Panc1 (cell line): ENCODE results near the gene CNTLN. TPM values are rescaled to one million over a fixed set of nuclear protein-coding genes. Genes with fewer than 3 reads are reported as not detected.

ENCODE experiments used
- ATAC-seq: fragments of 200-7000 bp; cut with Tn5 transposase; 2 replicates; pipeline ENCODE4 v1.9.1; 2020; ENCODE audit warnings: mild to moderate bottlenecking, moderate library complexity
- BruUV-seq: library from RNA; stranded (reverse); fragments of 400-500 nt; replicated peaks from 2 replicates; lab custom pipeline; 2021; lab: Mats Ljungman, UMichigan
- CTCF ChIA-PET: fragments of 300-600 bp; sonication (Branson Sonifier 250); formaldehyde crosslinking; loops from one replicate; lab custom pipeline; 2022; ENCODE audit warnings: antibody characterized with exemption; lab: Charles Lee
- POLR2A ChIA-PET: fragments of 300-600 bp; sonication (Branson Sonifier 250); formaldehyde crosslinking; loops from one replicate; lab custom pipeline; 2022; ENCODE audit warnings: antibody characterized with exemption; lab: Charles Lee
- DNase-seq: peaks from one replicate; pipeline ENCODE4 v3.0.0-alpha.2; 2010; ENCODE audit warnings: low read depth, low spot score
- H3K27ac ChIP-seq: 2 replicates; pipeline ENCODE4 v1.5.1; 2011; ENCODE audit warnings: mild to moderate bottlenecking, low read length, inconsistent platforms
- H3K27me3 ChIP-seq: fragments of 200-500 bp; sonication (Bioruptor generic); 2 replicates; pipeline ENCODE4 v1.6.0; 2014; ENCODE audit warnings: low read length, inconsistent platforms; ENCODE audit not compliant: control insufficient read depth, insufficient read depth
- H3K36me3 ChIP-seq: fragments of 200-500 bp; sonication (Bioruptor generic); 2 replicates; pipeline ENCODE4 v1.5.1; 2014; ENCODE audit warnings: inconsistent platforms, mild to moderate bottlenecking, low read length, moderate library complexity; ENCODE audit not compliant: control insufficient read depth, insufficient read depth
- H3K4me1 ChIP-seq: 2 replicates; pipeline ENCODE4 v1.5.1; 2011; ENCODE audit warnings: inconsistent platforms, mild to moderate bottlenecking, low read length, moderate library complexity; ENCODE audit not compliant: control insufficient read depth, insufficient read depth
- H3K4me3 ChIP-seq, 2 experiments: 2 replicates each; pipeline ENCODE4 v1.5.1; 2011 to 2012; ENCODE audit warnings: low read depth in 2 of 2, low read length in 2 of 2, mild to moderate bottlenecking in 2 of 2, inconsistent platforms in 1 of 2, moderate library complexity in 1 of 2
- H3K9me3 ChIP-seq: fragments of 200-500 bp; sonication (Bioruptor generic); 2 replicates; pipeline ENCODE4 v1.5.1; 2014; ENCODE audit warnings: low read depth, mild to moderate bottlenecking, inconsistent platforms, low read length, moderate library complexity; ENCODE audit not compliant: control insufficient read depth, insufficient read depth
- POLR2AphosphoS5 ChIP-seq: IDR thresholded peaks from 2 replicates; pipeline ENCODE4 v1.6.1; 2012; ENCODE audit warnings: mild to moderate bottlenecking, low read depth, low read length, moderate library complexity
- SIN3A ChIP-seq: IDR thresholded peaks from 2 replicates; pipeline ENCODE4 v1.6.1; 2012; ENCODE audit warnings: low read depth, mild to moderate bottlenecking, low read length, moderate library complexity, borderline replicate concordance; ENCODE audit not compliant: insufficient read depth
- TCF7L2 ChIP-seq: IDR thresholded peaks from 2 replicates; pipeline ENCODE4 v1.6.1; 2011; ENCODE audit warnings: mild to moderate bottlenecking, low read depth, low read length, inconsistent platforms
- in situ Hi-C: cut with HindIII; loops from 2 replicates; pipeline ENCODE4 v1.10.0; 2016; ENCODE audit warnings: low sequenced_read_pairs, low pct_unique_long_range_greater_than_20kb
- intact Hi-C: fragments of 100-400 bp; cut with micrococcal nuclease; formaldehyde crosslinking; loops from one replicate; pipeline ENCODE4 v1.10.0; 2022; ENCODE audit not compliant: unreplicated experiment
- total RNA-seq: library from RNA; stranded (reverse); gene quantifications from one replicate; pipeline ENCODE4 v1.2.1, GENCODE V29; 2021; ENCODE audit not compliant: unreplicated experiment
- TF ChIP-seq, protein P1 (sequence below), 2 experiments: IDR thresholded peaks; 2 replicates each; pipeline ENCODE4 v1.6.1; 2011 to 2012; ENCODE audit warnings: low read depth in 2 of 2, control low read depth in 1 of 2, low read length in 1 of 2, mild to moderate bottlenecking in 1 of 2, moderate library complexity in 1 of 2; ENCODE audit not compliant: insufficient read depth in 1 of 2
- TF ChIP-seq, protein P2 (sequence below): fragments of 450-650 bp; IDR thresholded peaks from 2 replicates; pipeline ENCODE4 v1.5.1; 2017; ENCODE audit warnings: mild to moderate bottlenecking

CNTLN gene
- total RNA-seq, 1 experiment from 2014 or later, result not detected

DNA sequence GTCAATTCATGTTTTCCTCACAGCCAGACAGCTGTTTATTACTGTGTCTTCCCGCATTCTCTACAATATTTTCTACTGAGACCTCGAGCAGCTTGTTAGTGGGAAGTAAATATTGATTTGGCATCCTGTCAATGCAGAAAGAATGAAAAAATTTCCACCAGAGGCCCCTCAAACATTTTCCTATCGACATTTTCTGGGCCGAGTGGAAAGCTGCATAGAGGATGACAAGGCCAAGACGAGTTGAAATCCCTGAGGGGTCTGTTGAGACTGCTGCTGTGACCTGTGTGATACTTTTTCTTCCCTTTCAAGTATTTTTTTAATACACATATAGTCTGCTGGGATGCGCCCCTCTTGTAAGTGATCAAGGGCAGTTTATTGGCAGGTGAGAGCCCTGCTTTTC lies 352.6 kb downstream of the CNTLN start:
- no peaks in the 10 kb centered on the region for H3K4me1 ChIP-seq
- intact Hi-C loops (no loop called here), in situ Hi-C loops (no loop called here)
- H3K27ac ChIP-seq, result no peak overlapping the region
- ChIA-PET POLR2A (no interaction called here), CTCF (no interaction called here)
- DNase-seq (no peak), ATAC-seq (no peak)
- H3K4me3 ChIP-seq, result no peak overlapping the region
- TF ChIP-seq TCF7L2 (no peak), SIN3A (no peak), POLR2AphosphoS5 (no peak)
- TF ChIP-seq, protein P1, sequence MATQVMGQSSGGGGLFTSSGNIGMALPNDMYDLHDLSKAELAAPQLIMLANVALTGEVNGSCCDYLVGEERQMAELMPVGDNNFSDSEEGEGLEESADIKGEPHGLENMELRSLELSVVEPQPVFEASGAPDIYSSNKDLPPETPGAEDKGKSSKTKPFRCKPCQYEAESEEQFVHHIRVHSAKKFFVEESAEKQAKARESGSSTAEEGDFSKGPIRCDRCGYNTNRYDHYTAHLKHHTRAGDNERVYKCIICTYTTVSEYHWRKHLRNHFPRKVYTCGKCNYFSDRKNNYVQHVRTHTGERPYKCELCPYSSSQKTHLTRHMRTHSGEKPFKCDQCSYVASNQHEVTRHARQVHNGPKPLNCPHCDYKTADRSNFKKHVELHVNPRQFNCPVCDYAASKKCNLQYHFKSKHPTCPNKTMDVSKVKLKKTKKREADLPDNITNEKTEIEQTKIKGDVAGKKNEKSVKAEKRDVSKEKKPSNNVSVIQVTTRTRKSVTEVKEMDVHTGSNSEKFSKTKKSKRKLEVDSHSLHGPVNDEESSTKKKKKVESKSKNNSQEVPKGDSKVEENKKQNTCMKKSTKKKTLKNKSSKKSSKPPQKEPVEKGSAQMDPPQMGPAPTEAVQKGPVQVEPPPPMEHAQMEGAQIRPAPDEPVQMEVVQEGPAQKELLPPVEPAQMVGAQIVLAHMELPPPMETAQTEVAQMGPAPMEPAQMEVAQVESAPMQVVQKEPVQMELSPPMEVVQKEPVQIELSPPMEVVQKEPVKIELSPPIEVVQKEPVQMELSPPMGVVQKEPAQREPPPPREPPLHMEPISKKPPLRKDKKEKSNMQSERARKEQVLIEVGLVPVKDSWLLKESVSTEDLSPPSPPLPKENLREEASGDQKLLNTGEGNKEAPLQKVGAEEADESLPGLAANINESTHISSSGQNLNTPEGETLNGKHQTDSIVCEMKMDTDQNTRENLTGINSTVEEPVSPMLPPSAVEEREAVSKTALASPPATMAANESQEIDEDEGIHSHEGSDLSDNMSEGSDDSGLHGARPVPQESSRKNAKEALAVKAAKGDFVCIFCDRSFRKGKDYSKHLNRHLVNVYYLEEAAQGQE (IDR thresholded peaks at IDR 0.05; ENCODE audit: insufficient read depth in 1 of 2, low read depth in 2 of 2, low read length in 1 of 2), result no peak
- TF ChIP-seq, protein P2, sequence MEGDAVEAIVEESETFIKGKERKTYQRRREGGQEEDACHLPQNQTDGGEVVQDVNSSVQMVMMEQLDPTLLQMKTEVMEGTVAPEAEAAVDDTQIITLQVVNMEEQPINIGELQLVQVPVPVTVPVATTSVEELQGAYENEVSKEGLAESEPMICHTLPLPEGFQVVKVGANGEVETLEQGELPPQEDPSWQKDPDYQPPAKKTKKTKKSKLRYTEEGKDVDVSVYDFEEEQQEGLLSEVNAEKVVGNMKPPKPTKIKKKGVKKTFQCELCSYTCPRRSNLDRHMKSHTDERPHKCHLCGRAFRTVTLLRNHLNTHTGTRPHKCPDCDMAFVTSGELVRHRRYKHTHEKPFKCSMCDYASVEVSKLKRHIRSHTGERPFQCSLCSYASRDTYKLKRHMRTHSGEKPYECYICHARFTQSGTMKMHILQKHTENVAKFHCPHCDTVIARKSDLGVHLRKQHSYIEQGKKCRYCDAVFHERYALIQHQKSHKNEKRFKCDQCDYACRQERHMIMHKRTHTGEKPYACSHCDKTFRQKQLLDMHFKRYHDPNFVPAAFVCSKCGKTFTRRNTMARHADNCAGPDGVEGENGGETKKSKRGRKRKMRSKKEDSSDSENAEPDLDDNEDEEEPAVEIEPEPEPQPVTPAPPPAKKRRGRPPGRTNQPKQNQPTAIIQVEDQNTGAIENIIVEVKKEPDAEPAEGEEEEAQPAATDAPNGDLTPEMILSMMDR, result no peak
- no TSS peak for BruUV-seq
- H3K9me3 ChIP-seq, result no peaks in the 10 kb centered on the region
- no peaks in the 10 kb centered on the region for H3K36me3 ChIP-seq
- no peaks in the 10 kb centered on the region for H3K27me3 ChIP-seq

- no peak overlapping the region for H3K4me3 ChIP-seq
- DNase-seq, result no peak
- no peaks in the 10 kb centered on the region for H3K9me3 ChIP-seq
- H3K27me3 ChIP-seq, result no peaks in the 10 kb centered on the region
- ChIA-PET CTCF (no interaction called here), POLR2A (no interaction called here)
- in situ Hi-C loops, result no loop called here
- no TSS peak for BruUV-seq
- H3K36me3 ChIP-seq, result no peaks in the 10 kb centered on the region
- intact Hi-C loops, result no loop called here
- H3K4me1 ChIP-seq, result no peaks in the 10 kb centered on the region
- ATAC-seq, result no peak
- H3K27ac ChIP-seq, result no peak overlapping the region
- TF ChIP-seq, protein P2, result no peak
- no peak for TF ChIP-seq POLR2AphosphoS5
- TF ChIP-seq, protein P1 (IDR thresholded peaks at IDR 0.05; ENCODE audit: insufficient read depth in 1 of 2, low read depth in 2 of 2, low read length in 1 of 2), result no peak
- no peak for TF ChIP-seq SIN3A
- TF ChIP-seq TCF7L2, result no peak
These were observed 353.8 kb downstream of the CNTLN start for GRCh38 chr9:17488662-17489061.
